ENCODE data around the gene G6PC2. TPM values are rescaled to one million over a fixed set of nuclear protein-coding genes. Genes with fewer than 3 reads are reported as not detected.

G6PC2 gene
- total RNA-seq, 1 experiment from 2014 or later = not detected

GRCh38 chr2:168896783-168897182 is 4.3 kb upstream of the G6PC2 start:
- H3K9me2 ChIP-seq (replicated peaks; ENCODE audit: low read length) = no peaks in the 10 kb centered on the region
- no peaks in the 10 kb centered on the region for H4K20me1 ChIP-seq (ENCODE audit: low read length)
- DNase-seq (no peak), ATAC-seq (no peak)
- H3K27ac ChIP-seq (ENCODE audit: low read length) = no peak overlapping the region
- H3K4me2 ChIP-seq (ENCODE audit: low read length) = no peak overlapping the region
- POLR2A ChIA-PET (ENCODE audit: unreplicated experiment) = no interaction called here
- peaks cover 25% of the 10 kb centered on the region for H3K27me3 ChIP-seq (ENCODE audit: low read length)
- TF ChIP-seq EZH2 (IDR thresholded peaks at IDR 0.05; ENCODE audit: low read length, unreplicated experiment) (no peak), EZH2phosphoT487 (IDR thresholded peaks at IDR 0.05; ENCODE audit: borderline replicate concordance, low read length) (no peak), CTCF (conservative IDR thresholded peaks at IDR 0.05; ENCODE audit: low read depth, low read length) (no peak)
- H3K9ac ChIP-seq (ENCODE audit: low read length) = no peak overlapping the region
- no peaks in the 10 kb centered on the region for H3K9me3 ChIP-seq (ENCODE audit: low read length)
- no peak overlapping the region for H2AFZ ChIP-seq (ENCODE audit: low read length)
- no peaks in the 10 kb centered on the region for H3K79me2 ChIP-seq (ENCODE audit: low read length)
- no peaks in the 10 kb centered on the region for H3K4me1 ChIP-seq (ENCODE audit: insufficient read depth, low read length)
- intact Hi-C loops (cut with micrococcal nuclease) = no loop called here
- no peaks in the 10 kb centered on the region for H3K36me3 ChIP-seq (ENCODE audit: low read depth, low read length)
- no peaks in the 10 kb centered on the region for H3F3A ChIP-seq (ENCODE audit: low read length, unreplicated experiment)
- no TSS peak for BruUV-seq (replicated peaks)
- H3K4me3 ChIP-seq (ENCODE audit: low read length) = no peak overlapping the region
- CTCF ChIA-PET = no interaction called here

- H3K27ac ChIP-seq (ENCODE audit: low read length) = no peak overlapping the region
- POLR2A ChIA-PET (ENCODE audit: unreplicated experiment) = no interaction called here
- H3K4me3 ChIP-seq (ENCODE audit: low read length) = no peak overlapping the region
- no peak overlapping the region for H2AFZ ChIP-seq (ENCODE audit: low read length)
- ATAC-seq (no peak), DNase-seq (no peak)
- H3K4me2 ChIP-seq (ENCODE audit: low read length) = no peak overlapping the region
- H3K27me3 ChIP-seq (ENCODE audit: low read length) = peaks cover 32% of the 10 kb centered on the region
- intact Hi-C loops (cut with micrococcal nuclease) = no loop called here
- no peaks in the 10 kb centered on the region for H3F3A ChIP-seq (ENCODE audit: low read length, unreplicated experiment)
- TF ChIP-seq EZH2 (IDR thresholded peaks at IDR 0.05; ENCODE audit: low read length, unreplicated experiment) = no peak
- TF ChIP-seq EZH2phosphoT487 (IDR thresholded peaks at IDR 0.05; ENCODE audit: borderline replicate concordance, low read length) = no peak
- no peak for TF ChIP-seq CTCF (conservative IDR thresholded peaks at IDR 0.05; ENCODE audit: low read depth, low read length)
- no peaks in the 10 kb centered on the region for H4K20me1 ChIP-seq (ENCODE audit: low read length)
- no peaks in the 10 kb centered on the region for H3K4me1 ChIP-seq (ENCODE audit: insufficient read depth, low read length)
- H3K36me3 ChIP-seq (ENCODE audit: low read depth, low read length) = no peaks in the 10 kb centered on the region
- no peaks in the 10 kb centered on the region for H3K9me3 ChIP-seq (ENCODE audit: low read length)
- H3K9me2 ChIP-seq (replicated peaks; ENCODE audit: low read length) = no peaks in the 10 kb centered on the region
- CTCF ChIA-PET = no interaction called here
- no peak overlapping the region for H3K9ac ChIP-seq (ENCODE audit: low read length)
- no TSS peak for BruUV-seq (replicated peaks)
- H3K79me2 ChIP-seq (ENCODE audit: low read length) = no peaks in the 10 kb centered on the region
These were observed 3.6 kb upstream of the G6PC2 start for GRCh38 chr2:168897449-168897848.

GRCh38 chr2:168903888-168904287 is 2.8 kb downstream of the G6PC2 start:
- no TSS peak for BruUV-seq (replicated peaks)
- POLR2A ChIA-PET (ENCODE audit: unreplicated experiment) = no interaction called here

More at GRCh38 chr2:168903888-168904287, 2.8 kb downstream of the G6PC2 start:
- Histone ChIP-seq H3K79me2 (ENCODE audit: low read length) (no peaks in the 10 kb centered on the region), H3K9ac (ENCODE audit: low read length) (no peak overlapping the region), H3K36me3 (ENCODE audit: low read depth, low read length) (no peaks in the 10 kb centered on the region), H3K27ac (ENCODE audit: low read length) (no peak overlapping the region), H3K4me2 (ENCODE audit: low read length) (no peak overlapping the region), H3K27me3 (ENCODE audit: low read length) (peaks cover 86% of the 10 kb centered on the region), H2AFZ (ENCODE audit: low read length) (no peak overlapping the region), H3K4me1 (ENCODE audit: insufficient read depth, low read length) (no peaks in the 10 kb centered on the region), H3K9me2 (replicated peaks; ENCODE audit: low read length) (no peaks in the 10 kb centered on the region), H4K20me1 (ENCODE audit: low read length) (no peaks in the 10 kb centered on the region), H3K9me3 (ENCODE audit: low read length) (no peaks in the 10 kb centered on the region), H3F3A (ENCODE audit: low read length, unreplicated experiment) (no peaks in the 10 kb centered on the region), H3K4me3 (ENCODE audit: low read length) (no peak overlapping the region)
- TF ChIP-seq EZH2 (IDR thresholded peaks at IDR 0.05; ENCODE audit: low read length, unreplicated experiment) = no peak
- no peak for TF ChIP-seq EZH2phosphoT487 (IDR thresholded peaks at IDR 0.05; ENCODE audit: borderline replicate concordance, low read length)
- TF ChIP-seq CTCF (conservative IDR thresholded peaks at IDR 0.05; ENCODE audit: low read depth, low read length) = no peak
- DNase-seq (no peak), ATAC-seq (no peak)
- CTCF ChIA-PET = no interaction called here
- intact Hi-C loops (cut with micrococcal nuclease) = no loop called here

All from PC-3 (cell line).